ENCODE data around the gene CCR3. TPM values are rescaled to one million over a fixed set of nuclear protein-coding genes. Genes with fewer than 3 reads are reported as not detected.

Gene CCR3
- total and polyA plus RNA-seq, 9 of the 15 experiments (the other 6 are each of a cell fraction or from before 2014, with no cell fraction given) = not detected

- TF ChIP-seq TCF15 (CRISPR knock-in tag; IDR thresholded peaks at IDR 0.05) (no peak), ZNF124 (CRISPR knock-in tag; IDR thresholded peaks at IDR 0.05) (no peak), AFF1 (IDR thresholded peaks at IDR 0.05; ENCODE audit: low read depth in 1 of 2, partially characterized antibody in 2 of 2) (no peak), ZNF197 (CRISPR knock-in tag; IDR thresholded peaks at IDR 0.05; ENCODE audit: low read depth) (no peak), MED1 (CRISPR knock-in tag; IDR thresholded peaks at IDR 0.05; ENCODE audit: borderline replicate concordance) (no peak), JUNB (CRISPR knock-in tag; conservative IDR thresholded peaks at IDR 0.05) (no peak), ZNF740 (CRISPR knock-in tag; IDR thresholded peaks at IDR 0.05) (no peak), ZNF740 (tag; IDR thresholded peaks at IDR 0.05) (no peak), MBD1 (CRISPR knock-in tag; IDR thresholded peaks at IDR 0.05) (no peak)
- Histone ChIP-seq H2AFZ (ENCODE audit: low read depth, low read length) (no peak overlapping the region), H3K27ac (ENCODE audit: extremely low read depth, low read depth, low read length) (no peak overlapping the region), H3K4me2 (ENCODE audit: insufficient read depth, low read length) (no peak overlapping the region), H3K79me2 (ENCODE audit: control insufficient read depth, insufficient read depth, low read length) (no peaks in the 10 kb centered on the region), H3K9me1 (ENCODE audit: control insufficient read depth, insufficient read depth, low read length) (no peaks in the 10 kb centered on the region), H3K4me3 (no peak overlapping the region), H4K20me1 (replicated peaks; ENCODE audit: control insufficient read depth, insufficient read depth, low read length) (no peaks in the 10 kb centered on the region), H3K4me1 (replicated peaks in 1 of 2; ENCODE audit: control insufficient read depth in 2 of 2, insufficient read depth in 2 of 2, low read length in 2 of 2) (no peaks in the 10 kb centered on the region), H3K9ac (ENCODE audit: insufficient read depth in 1 of 2, low read depth in 2 of 2, low read length in 2 of 2) (no peak overlapping the region), H3K27me3 (ENCODE audit: control insufficient read depth in 2 of 2, insufficient read depth in 2 of 2, low read length in 2 of 2) (no peaks in the 10 kb centered on the region; a peak in 1 of 5 replicates), H3K36me3 (ENCODE audit: control insufficient read depth, insufficient read depth, low read length) (no peaks in the 10 kb centered on the region), H3K9me3 (replicated peaks; ENCODE audit: control insufficient read depth, insufficient read depth, low read depth, low read length) (no peaks in the 10 kb centered on the region)
- DNase-seq (ENCODE audit: extremely low read depth in 1 of 4, low spot score in 3 of 4) (no peak), FAIRE-seq (no peak), ATAC-seq (no peak)
- ChIA-PET CTCF (ENCODE audit: low intra/inter-chr PET ratio) (no interaction called here), POLR2A (no interaction called here)
- BruUV-seq (replicated peaks) = no TSS peak
- intact Hi-C loops (cut with micrococcal nuclease) (no loop called here), in situ Hi-C loops (cut with MboI) (no loop called here)
- 0% methylated on average over 1 of the region's 1 CpG for WGBS (ENCODE audit: insufficient coverage, low coverage, missing lambda C conversion rate)
Observed at GRCh38 chr3:46221938-46222337, 20.3 kb upstream of the CCR3 start.

All from K562 (cell line).